ENCODE measurements around the gene ARHGAP6. TPM values are rescaled to one million over a fixed set of nuclear protein-coding genes. Genes with fewer than 3 reads are reported as not detected.

The ARHGAP6 gene
- total RNA-seq, 4 donors from 2014 or later, result 17.2 to 47.0 (median 21.6) TPM

- no peaks in the 10 kb centered on the region for H3K9me3 ChIP-seq
- no peak for DNase-seq
- H3K4me3 ChIP-seq, result no peak overlapping the region
- H3K36me3 ChIP-seq, result no peaks in the 10 kb centered on the region
- no peaks in the 10 kb centered on the region for H3K4me1 ChIP-seq
- TF ChIP-seq CTCF (IDR thresholded peaks at IDR 0.05) (no peak), POLR2A (IDR thresholded peaks at IDR 0.05) (no peak)
- H3K27ac ChIP-seq, result no peak overlapping the region
- intact Hi-C loops (cut with DNase I; ENCODE audit: low total_unique reads), result no loop called here
- no peaks in the 10 kb centered on the region for H3K27me3 ChIP-seq
These were observed 257.7 kb downstream of the ARHGAP6 start for GRCh38 chrX:11408109-11408405.

- intact Hi-C loops (cut with DNase I; ENCODE audit: low total_unique reads), result no loop called here
- Histone ChIP-seq H3K27me3 (no peaks in the 10 kb centered on the region), H3K27ac (no peak overlapping the region), H3K36me3 (no peaks in the 10 kb centered on the region), H3K4me3 (no peak overlapping the region), H3K9me3 (no peaks in the 10 kb centered on the region), H3K4me1 (no peaks in the 10 kb centered on the region)
- TF ChIP-seq CTCF (IDR thresholded peaks at IDR 0.05) (no peak), POLR2A (IDR thresholded peaks at IDR 0.05) (no peak)
- no peak for DNase-seq
These were observed 258.2 kb downstream of the ARHGAP6 start for GRCh38 chrX:11407331-11408108.

GRCh38 chrX:11406109-11406765 lies 259.5 kb downstream of the ARHGAP6 start:
- DNase-seq, result no peak
- Histone ChIP-seq H3K36me3 (no peaks in the 10 kb centered on the region), H3K9me3 (no peaks in the 10 kb centered on the region), H3K4me1 (no peaks in the 10 kb centered on the region), H3K27ac (no peak overlapping the region), H3K4me3 (no peak overlapping the region), H3K27me3 (no peaks in the 10 kb centered on the region)
- intact Hi-C loops (cut with DNase I; ENCODE audit: low total_unique reads), result no loop called here
- no peak for TF ChIP-seq POLR2A (IDR thresholded peaks at IDR 0.05)
- no peak for TF ChIP-seq CTCF (IDR thresholded peaks at IDR 0.05)

- Histone ChIP-seq H3K4me3 (no peak overlapping the region), H3K4me1 (no peaks in the 10 kb centered on the region), H3K27me3 (no peaks in the 10 kb centered on the region), H3K27ac (no peak overlapping the region), H3K36me3 (no peaks in the 10 kb centered on the region), H3K9me3 (no peaks in the 10 kb centered on the region)
- intact Hi-C loops (cut with DNase I; ENCODE audit: low total_unique reads), result no loop called here
- no peak for TF ChIP-seq CTCF (IDR thresholded peaks at IDR 0.05)
- TF ChIP-seq POLR2A (IDR thresholded peaks at IDR 0.05), result no peak
- DNase-seq, result no peak
These were observed 262.1 kb downstream of the ARHGAP6 start for GRCh38 chrX:11403631-11404030.

- H3K27me3 ChIP-seq, result no peaks in the 10 kb centered on the region
- TF ChIP-seq POLR2A (IDR thresholded peaks at IDR 0.05), result no peak
- no peak for TF ChIP-seq CTCF (IDR thresholded peaks at IDR 0.05)
- H3K27ac ChIP-seq, result no peak overlapping the region
These were observed 263.8 kb downstream of the ARHGAP6 start for GRCh38 chrX:11401966-11402365.

More at GRCh38 chrX:11401966-11402365, 263.8 kb downstream of the ARHGAP6 start:
- Histone ChIP-seq H3K4me1 (no peaks in the 10 kb centered on the region), H3K36me3 (no peaks in the 10 kb centered on the region), H3K9me3 (no peaks in the 10 kb centered on the region), H3K4me3 (no peak overlapping the region)
- DNase-seq, result no peak
- intact Hi-C loops (cut with DNase I; ENCODE audit: low total_unique reads), result no loop called here

All from uterus (tissue), 4 donors.